K562 (cell line): Measurements from ENCODE around the gene BCKDK. TPM values are rescaled to one million over a fixed set of nuclear protein-coding genes. Genes with fewer than 3 reads are reported as not detected.
A peak's percentile ranks its signal among the peaks of the same experiment; 100 is the strongest.

Experiments used
- BACH1 ChIP-seq: fragments of 200-800 bp; sonication (Bioruptor generic); IDR thresholded peaks from 2 replicates; pipeline ENCODE4 v1.6.1; 2016; ENCODE audit warnings: missing genetic modification characterization, missing compliant biosample characterization
- DIDO1 ChIP-seq: fragments of 450-650 bp; IDR thresholded peaks from 2 replicates; pipeline ENCODE4 v1.6.1; 2016; ENCODE audit warnings: low read depth, missing biosample characterization, missing genetic modification characterization
- EP400 ChIP-seq: fragments of 450-650 bp; IDR thresholded peaks from 2 replicates; pipeline ENCODE4 v1.6.1; 2017; ENCODE audit warnings: antibody characterized with exemption, mild to moderate bottlenecking, moderate library complexity
- ESRRB ChIP-seq: fragments of 250-450 bp; sonication (Bioruptor Pico); IDR thresholded peaks from 2 replicates; pipeline ENCODE4 v1.5.0; 2020; ENCODE audit warnings: mild to moderate bottlenecking, moderate library complexity, borderline replicate concordance
- FOXJ3 ChIP-seq: sonication (generic); formaldehyde crosslinking; IDR thresholded peaks from 2 replicates; pipeline ENCODE4 v1.4.0; 2020; ENCODE audit warnings: mild to moderate bottlenecking, missing genetic modification reagents
- GTF2A2 ChIP-seq: IDR thresholded peaks from 2 replicates; pipeline ENCODE4 v1.6.1; 2016; ENCODE audit warnings: mild to moderate bottlenecking, missing genetic modification characterization, missing compliant biosample characterization
- KLF10 ChIP-seq: fragments of 250-450 bp; sonication (Bioruptor Pico); IDR thresholded peaks from 2 replicates; pipeline ENCODE4 v1.6.1; 2021; ENCODE audit warnings: matching md5 sums
- KLF6 ChIP-seq: fragments of 250-450 bp; sonication (Bioruptor Pico); IDR thresholded peaks from 2 replicates; pipeline ENCODE4 v1.4.0; 2020; ENCODE audit warnings: mild to moderate bottlenecking, moderate library complexity, borderline replicate concordance
- MXI1 ChIP-seq: IDR thresholded peaks from 2 replicates; pipeline ENCODE4 v1.6.1; 2011; ENCODE audit warnings: low read depth, mild to moderate bottlenecking, improper control_type of control experiment, low read length
- NBN ChIP-seq: fragments of 450-650 bp; IDR thresholded peaks from 2 replicates; pipeline ENCODE4 v1.6.1; 2016; ENCODE audit warnings: low read depth, mild to moderate bottlenecking
- PHF8 ChIP-seq: fragments of 200-600 bp; sonication (generic); IDR thresholded peaks from 2 replicates; pipeline ENCODE4 v1.6.1; 2012; ENCODE audit warnings: mixed run types, mild to moderate bottlenecking, inconsistent platforms, low read length, moderate library complexity, borderline replicate concordance
- RFX5 ChIP-seq: IDR thresholded peaks from 2 replicates; pipeline ENCODE4 v1.6.1; 2011; ENCODE audit warnings: low read depth, mild to moderate bottlenecking, improper control_type of control experiment, low read length
- SAFB ChIP-seq: fragments of 200-400 bp; formaldehyde crosslinking; IDR thresholded peaks from 2 replicates; pipeline ENCODE4 v1.6.1; 2017; ENCODE audit warnings: low read depth, low read length, borderline replicate concordance
- XRCC4 ChIP-seq: IDR thresholded peaks from one replicate; pipeline ENCODE4 v1.6.1; 2011; ENCODE audit not compliant: insufficient read depth, insufficient read length; ENCODE audit errors: extremely low read depth
- ZFP91 ChIP-seq: sonication (generic); formaldehyde crosslinking; IDR thresholded peaks from 2 replicates; pipeline ENCODE4 v1.8.0; 2022; ENCODE audit warnings: mild to moderate bottlenecking, missing genetic modification reagents
- ZNF143 ChIP-seq: sonication (generic); formaldehyde crosslinking; IDR thresholded peaks from 2 replicates; pipeline ENCODE4 v1.9.0; 2022; ENCODE audit warnings: mild to moderate bottlenecking, missing genetic modification reagents
- ZNF609 ChIP-seq: sonication (generic); formaldehyde crosslinking; IDR thresholded peaks from 2 replicates; pipeline ENCODE4 v1.8.1; 2023; ENCODE audit warnings: missing genetic modification reagents, mild to moderate bottlenecking, borderline replicate concordance
- ZNF699 ChIP-seq: fragments of 250-450 bp; sonication (Bioruptor Pico); IDR thresholded peaks from 2 replicates; pipeline ENCODE4 v1.8.0; 2021; ENCODE audit warnings: mild to moderate bottlenecking, moderate library complexity; ENCODE audit not compliant: insufficient replicate concordance
- ZNF76 ChIP-seq: fragments of 250-450 bp; sonication (Bioruptor Pico); IDR thresholded peaks from 2 replicates; pipeline ENCODE4 v1.4.0; 2020; ENCODE audit warnings: mild to moderate bottlenecking, moderate library complexity, borderline replicate concordance
- polyA plus RNA-seq, 8 experiments: library from polyadenylated mRNA; depleted of rRNA in 4 of 8; stranded (reverse) in 5 of 8; unstranded in 3 of 8; fragments of >200 nt; fragmentation: Nextera tagmentation in 2 of 8; fragmentation: Illumina TruSeq in 1 of 8; extraction: Ambion mirVana in 2 of 8; extraction: Trizol in 1 of 8; gene quantifications; 2 replicates each; pipeline versions ENCODE4 v1.2.1 to v1.2.3, GENCODE V29; 2011 to 2014; ENCODE audit warnings: inconsistent platforms in 1 of 8, missing spikeins in 1 of 8
- total RNA-seq, 7 experiments: library from RNA; depleted of rRNA in 6 of 7; stranded (reverse); fragments of >200 nt in 6 of 7; fragmentation: Illumina TruSeq in 2 of 7; extraction: Trizol in 2 of 7; gene quantifications; 2 replicates each; pipeline versions ENCODE4 v1.2.1 to v1.2.3, GENCODE V29; 2011 to 2021; ENCODE audit warnings: low replicate concordance in 1 of 7
- TF ChIP-seq, protein P1 (sequence below): sonication (generic); formaldehyde crosslinking; IDR thresholded peaks from 2 replicates; pipeline ENCODE4 v1.8.1; 2023; ENCODE audit warnings: mild to moderate bottlenecking, missing genetic modification reagents

BCKDK gene
- total and polyA plus RNA-seq, 9 of the 15 experiments (the other 6 are each of a cell fraction or from before 2014, with no cell fraction given), result 0.58 to 34.8 (median 13.1) TPM

DNA sequence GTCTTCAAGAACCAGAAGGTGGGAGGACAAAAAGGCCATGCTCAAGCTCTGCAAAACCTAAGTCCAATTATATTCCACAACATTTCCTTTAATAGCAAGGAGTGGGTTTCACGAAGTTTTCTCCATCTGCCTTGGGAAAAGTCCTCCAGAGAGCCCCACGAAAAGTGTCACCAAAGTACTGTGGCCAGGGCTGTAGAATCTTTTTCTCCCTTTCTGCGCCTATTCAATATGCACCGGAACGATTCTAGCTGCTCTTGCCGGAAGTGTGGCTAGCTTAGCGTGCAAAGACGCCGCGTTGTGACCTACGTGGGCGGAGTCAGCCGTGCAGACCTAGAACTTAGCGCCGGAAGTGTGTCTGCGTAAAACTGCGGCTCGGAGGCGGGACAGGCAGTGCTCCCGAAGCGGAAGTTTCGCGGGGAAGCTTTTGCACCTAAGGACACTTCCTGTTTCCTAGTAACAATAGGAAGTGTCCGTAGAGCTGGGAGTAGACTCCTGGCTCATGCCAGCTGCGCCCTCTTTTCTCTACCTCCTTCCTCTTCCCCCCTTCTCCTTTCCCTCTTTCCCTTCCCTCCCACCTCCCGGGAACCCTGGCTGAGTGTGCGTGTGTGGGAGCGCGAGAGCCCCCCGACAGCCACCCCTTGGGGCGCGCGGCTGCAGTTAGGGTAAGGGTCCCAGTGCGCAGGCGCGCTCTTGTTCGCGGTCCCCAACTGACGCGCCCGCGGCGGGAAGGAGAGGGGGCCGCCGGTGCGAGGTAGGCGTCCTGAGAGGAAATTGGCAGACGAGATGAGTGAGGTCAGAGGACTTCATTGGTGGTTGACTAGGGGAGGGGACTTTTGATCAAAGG, 34.0 kb upstream of the BCKDK start, which contains the start of the genes ZNF646 and ZNF668 (continued):
- TF ChIP-seq PHF8 (peak; percentile 74; the same call in 1 of the 2 replicates), ESRRB (no peak), KLF10 (CRISPR knock-in tag) (no peak), DIDO1 (tag) (peak; percentile 74; the same call in 1 of the 2 replicates), GTF2A2 (tag) (no peak), XRCC4 (no peak), KLF6 (CRISPR knock-in tag) (0 out of 2 replicates have a peak, but pooled peaks have one; percentile 20), ZNF76 (CRISPR knock-in tag) (no peak), ZNF609 (no peak), MXI1 (peak; percentile 57; the same call in 1 of the 2 replicates), SAFB (no peak), RFX5 (no peak), EP400 (peak; percentile 87), ZNF143 (CRISPR knock-in tag) (no peak), ZNF699 (CRISPR knock-in tag) (no peak), ZFP91 (CRISPR knock-in tag) (no peak), NBN (no peak), FOXJ3 (CRISPR knock-in tag) (no peak), BACH1 (tag) (no peak)
- TF ChIP-seq, protein P1, sequence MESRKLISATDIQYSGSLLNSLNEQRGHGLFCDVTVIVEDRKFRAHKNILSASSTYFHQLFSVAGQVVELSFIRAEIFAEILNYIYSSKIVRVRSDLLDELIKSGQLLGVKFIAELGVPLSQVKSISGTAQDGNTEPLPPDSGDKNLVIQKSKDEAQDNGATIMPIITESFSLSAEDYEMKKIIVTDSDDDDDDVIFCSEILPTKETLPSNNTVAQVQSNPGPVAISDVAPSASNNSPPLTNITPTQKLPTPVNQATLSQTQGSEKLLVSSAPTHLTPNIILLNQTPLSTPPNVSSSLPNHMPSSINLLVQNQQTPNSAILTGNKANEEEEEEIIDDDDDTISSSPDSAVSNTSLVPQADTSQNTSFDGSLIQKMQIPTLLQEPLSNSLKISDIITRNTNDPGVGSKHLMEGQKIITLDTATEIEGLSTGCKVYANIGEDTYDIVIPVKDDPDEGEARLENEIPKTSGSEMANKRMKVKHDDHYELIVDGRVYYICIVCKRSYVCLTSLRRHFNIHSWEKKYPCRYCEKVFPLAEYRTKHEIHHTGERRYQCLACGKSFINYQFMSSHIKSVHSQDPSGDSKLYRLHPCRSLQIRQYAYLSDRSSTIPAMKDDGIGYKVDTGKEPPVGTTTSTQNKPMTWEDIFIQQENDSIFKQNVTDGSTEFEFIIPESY (CRISPR knock-in tag), result no peak
